H9 (cell line): Measurements from ENCODE around the gene PEX5L. TPM values are rescaled to one million over a fixed set of nuclear protein-coding genes. Genes with fewer than 3 reads are reported as not detected.

Experiments
- DNase-seq: peaks from one replicate; pipeline ENCODE4 v3.0.0-alpha.2; 2017
- H2AFZ ChIP-seq: one replicate; pipeline ENCODE4 v1.6.1; 2013; ENCODE audit warnings: mild to moderate bottlenecking, low read length, control low read depth, moderate library complexity
- H2AK5ac ChIP-seq: 2 replicates; pipeline ENCODE4 v1.6.1; 2013; ENCODE audit warnings: low read length, control low read depth, mixed read lengths; ENCODE audit not compliant: insufficient read length
- H2BK120ac ChIP-seq: one replicate; pipeline ENCODE4 v1.6.1; 2013; ENCODE audit warnings: low read depth, mild to moderate bottlenecking, low read length, control low read depth, inconsistent platforms; ENCODE audit not compliant: poor library complexity, severe bottlenecking
- H2BK12ac ChIP-seq: 2 replicates; pipeline ENCODE4 v1.6.1; 2013; ENCODE audit warnings: low read length, control low read depth, mixed read lengths, low read depth; ENCODE audit not compliant: insufficient read length
- H2BK15ac ChIP-seq: 2 replicates; pipeline ENCODE4 v1.6.1; 2013; ENCODE audit warnings: low read depth, low read length, control low read depth
- H2BK20ac ChIP-seq: one replicate; pipeline ENCODE4 v1.6.1; 2013; ENCODE audit warnings: low read depth, mild to moderate bottlenecking, low read length, control low read depth, inconsistent platforms; ENCODE audit not compliant: poor library complexity, severe bottlenecking
- H2BK5ac ChIP-seq: 2 replicates; pipeline ENCODE4 v1.6.1; 2013; ENCODE audit warnings: low read length, control low read depth, mixed read lengths; ENCODE audit not compliant: insufficient read length
- H3K14ac ChIP-seq: 2 replicates; pipeline ENCODE4 v1.6.1; 2013; ENCODE audit warnings: low read length, control low read depth; ENCODE audit not compliant: insufficient read depth
- H3K18ac ChIP-seq: 2 replicates; pipeline ENCODE4 v1.6.1; 2013; ENCODE audit warnings: low read depth, mild to moderate bottlenecking, mixed read lengths, low read length, control low read depth; ENCODE audit not compliant: insufficient read length
- H3K23ac ChIP-seq: 2 replicates; pipeline ENCODE4 v1.6.1; 2013; ENCODE audit warnings: low read length, control low read depth, mixed read lengths, low read depth; ENCODE audit not compliant: insufficient read length
- H3K23me2 ChIP-seq: 2 replicates; pipeline ENCODE4 v1.6.1; 2013; ENCODE audit warnings: low read depth, mild to moderate bottlenecking, mixed read lengths, low read length, control low read depth; ENCODE audit not compliant: insufficient read length, poor library complexity, severe bottlenecking
- H3K27ac ChIP-seq: 2 replicates; pipeline ENCODE4 v1.5.1; 2013; ENCODE audit warnings: low read length, control low read depth, mixed read lengths, low read depth; ENCODE audit not compliant: insufficient read length
- H3K27me3 ChIP-seq: 2 replicates; pipeline ENCODE4 v1.6.1; 2013; ENCODE audit warnings: low read length, control low read depth, inconsistent platforms; ENCODE audit not compliant: insufficient read depth
- H3K4ac ChIP-seq: 2 replicates; pipeline ENCODE4 v1.6.1; 2013; ENCODE audit warnings: low read depth, mild to moderate bottlenecking, control low read depth, inconsistent platforms, low read length, moderate library complexity
- H3K4me1 ChIP-seq: 2 replicates; pipeline ENCODE4 v1.6.1; 2013; ENCODE audit warnings: low read length, control low read depth, inconsistent platforms; ENCODE audit not compliant: insufficient read depth
- H3K4me2 ChIP-seq: 2 replicates; pipeline ENCODE4 v1.6.1; 2013; ENCODE audit warnings: low read length, control low read depth, mixed read lengths; ENCODE audit not compliant: insufficient read length, insufficient read depth
- H3K56ac ChIP-seq: 2 replicates; pipeline ENCODE4 v1.6.1; 2013; ENCODE audit warnings: low read depth, mild to moderate bottlenecking, mixed read lengths, low read length, control low read depth; ENCODE audit not compliant: insufficient read length
- H3K79me1 ChIP-seq: 2 replicates; pipeline ENCODE4 v1.6.1; 2013; ENCODE audit warnings: low read depth, mild to moderate bottlenecking, moderate library complexity, low read length, control low read depth, inconsistent platforms; ENCODE audit not compliant: insufficient read depth, poor library complexity, severe bottlenecking
- H3K79me2 ChIP-seq: 2 replicates; pipeline ENCODE4 v1.6.1; 2013; ENCODE audit warnings: low read length, control low read depth, inconsistent platforms; ENCODE audit not compliant: insufficient read depth
- H3K9ac ChIP-seq: 2 replicates; pipeline ENCODE4 v1.6.1; 2013; ENCODE audit warnings: low read length, control low read depth, mixed read lengths; ENCODE audit not compliant: insufficient read length; ENCODE audit errors: extremely low read depth
- H3K9me3 ChIP-seq: one replicate; pipeline ENCODE4 v1.6.1; 2013; ENCODE audit warnings: low read depth, low read length, inconsistent platforms; ENCODE audit not compliant: control insufficient read depth
- H3T11ph ChIP-seq: one replicate; pipeline ENCODE4 v1.6.1; 2013; ENCODE audit warnings: mild to moderate bottlenecking, low read length, control low read depth, inconsistent platforms
- H4K20me1 ChIP-seq: one replicate; pipeline ENCODE4 v1.6.1; 2013; ENCODE audit not compliant: control insufficient read depth, insufficient read length, insufficient read depth
- H4K5ac ChIP-seq: 2 replicates; pipeline ENCODE4 v1.6.1; 2013; ENCODE audit warnings: low read depth, mild to moderate bottlenecking, mixed read lengths, low read length, control low read depth; ENCODE audit not compliant: insufficient read length
- H4K8ac ChIP-seq: replicated peaks from 2 replicates; pipeline ENCODE4 v1.6.1; 2013; ENCODE audit warnings: low read length, control low read depth, mixed read lengths, low read depth; ENCODE audit not compliant: insufficient read length
- H4K91ac ChIP-seq: 2 replicates; pipeline ENCODE4 v1.6.1; 2013; ENCODE audit warnings: low read depth, mild to moderate bottlenecking, moderate library complexity, mixed read lengths, low read length, control low read depth; ENCODE audit not compliant: insufficient read length
- H3K27ac Mint-ChIP-seq, 3 experiments: 2 replicates in 2 of 3; 3 replicates in 1 of 3; pipeline ENCODE4 v1.8.0; 2020 to 2021; ENCODE audit warnings: mixed read lengths in 3 of 3, mild to moderate bottlenecking in 1 of 3, moderate library complexity in 1 of 3
- H3K27me3 Mint-ChIP-seq: 2 replicates; pipeline ENCODE4 v1.8.0; 2021; ENCODE audit warnings: low read depth, mild to moderate bottlenecking, moderate library complexity, mixed read lengths
- H3K36me3 Mint-ChIP-seq, 3 experiments: 2 replicates in 2 of 3; 3 replicates in 1 of 3; pipeline ENCODE4 v1.8.0; 2020 to 2021; ENCODE audit warnings: low read depth in 3 of 3, mixed read lengths in 3 of 3; ENCODE audit not compliant: insufficient read depth in 1 of 3
- H3K4me1 Mint-ChIP-seq, 2 experiments: 2 replicates each; pipeline ENCODE4 v1.8.0; 2020; ENCODE audit warnings: mixed read lengths in 2 of 2
- H3K4me3 Mint-ChIP-seq, 2 experiments: 2 replicates in 1 of 2; 3 replicates in 1 of 2; pipeline ENCODE4 v1.8.0; 2020 to 2021; ENCODE audit warnings: mild to moderate bottlenecking in 2 of 2, mixed read lengths in 2 of 2, moderate library complexity in 1 of 2
- H3K9me3 Mint-ChIP-seq, 2 experiments: 2 replicates in 1 of 2; 3 replicates in 1 of 2; pipeline ENCODE4 v1.8.0; 2020; ENCODE audit warnings: mild to moderate bottlenecking in 2 of 2, mixed read lengths in 2 of 2, moderate library complexity in 1 of 2
- CTCF ChIP-seq: fragments of 200-600 bp; sonication (generic); conservative IDR thresholded peaks from 3 replicates; pipeline ENCODE4 v1.8.0; 2021; ENCODE audit warnings: antibody characterized with exemption, mild to moderate bottlenecking
- WGBS: extraction: QIAGEN DNeasy Blood & Tissue Kit; methylation state at CpG from one replicate; pipeline ENCODE4 v1.1.7; 2013; ENCODE audit warnings: missing lambda C conversion rate, low lambda C conversion rate, mixed read lengths; ENCODE audit not compliant: insufficient read length; ENCODE audit errors: extremely low coverage; 5-methylcytosine and 5-hydroxymethylcytosine counted together
- total RNA-seq: library from RNA; stranded (reverse); gene quantifications from 2 replicates; pipeline ENCODE4 v1.2.1, GENCODE V29; 2021

The PEX5L gene
- total RNA-seq, 1 experiment from 2014 or later: 0.85 TPM

GRCh38 chr3:179771797-179772196 lies 264.9 kb downstream of the PEX5L start:
- no peaks in the 10 kb centered on the region for H3K79me2 ChIP-seq
- H4K8ac ChIP-seq: no peak overlapping the region
- peaks cover 10% of the 10 kb centered on the region for H3K4me1 ChIP-seq
- Mint-ChIP-seq H3K27ac (peak overlapping the region in 2 of 3 experiments; percentile 89 to 94; a peak in 2 of 7 replicates), H3K36me3 (peaks cover 33 to 50% (median 47%) of the 10 kb centered on the region in 3 experiments), H3K27me3 (no peaks in the 10 kb centered on the region), H3K9me3 (peaks cover 16 to 20% of the 10 kb centered on the region in 2 experiments), H3K4me3 (no peak overlapping the region), H3K4me1 (peaks cover 24 to 28% of the 10 kb centered on the region in 2 experiments)
- no peak overlapping the region for H3T11ph ChIP-seq
- H3K79me1 ChIP-seq: no peaks in the 10 kb centered on the region
- no peak overlapping the region for H3K23ac ChIP-seq
- no peak overlapping the region for H3K9ac ChIP-seq
- H3K18ac ChIP-seq: no peak overlapping the region
- no peak overlapping the region for H3K4me2 ChIP-seq
- no CpG with 5 or more reads among the region's 4 CpGs for WGBS
- H2BK20ac ChIP-seq: no peak overlapping the region
- DNase-seq: no peak
- no peaks in the 10 kb centered on the region for H4K20me1 ChIP-seq
- no peak overlapping the region for H2BK15ac ChIP-seq
- H3K56ac ChIP-seq: no peak overlapping the region
- H2BK120ac ChIP-seq: no peak overlapping the region
- H3K27ac ChIP-seq: no peak overlapping the region
- TF ChIP-seq CTCF: no peak
- no peaks in the 10 kb centered on the region for H3K23me2 ChIP-seq
- no peak overlapping the region for H2AFZ ChIP-seq
- no peak overlapping the region for H3K4ac ChIP-seq
- no peak overlapping the region for H2BK5ac ChIP-seq
- H3K9me3 ChIP-seq: peaks cover 8% of the 10 kb centered on the region
- H4K91ac ChIP-seq: no peak overlapping the region
- H4K5ac ChIP-seq: no peak overlapping the region
- no peak overlapping the region for H2BK12ac ChIP-seq
- no peak overlapping the region for H3K14ac ChIP-seq
- no peak overlapping the region for H2AK5ac ChIP-seq
- H3K27me3 ChIP-seq: no peaks in the 10 kb centered on the region
